ENCODE measurements around the gene PRMT9. TPM values are rescaled to one million over a fixed set of nuclear protein-coding genes. Genes with fewer than 3 reads are reported as not detected.

Gene PRMT9
- total RNA-seq, result 10 to 100 TPM in 2 of 4 donors, 1 to 10 TPM in 2; 7.3 to 14.1 (median 10.5) TPM

- TF ChIP-seq CTCF (IDR thresholded peaks at IDR 0.05; ENCODE audit: low read depth), result no peak
These were observed at the start of gene PRMT9 for GRCh38 chr4:147683717-147684700. PRMT9 (minus strand) TSS chr4:147684163; CDS start chr4:147683987, 176 bp downstream.

GRCh38 chr4:147732518-147733235 is 48.7 kb upstream of the PRMT9 start:
- TF ChIP-seq CTCF (IDR thresholded peaks at IDR 0.05; ENCODE audit: low read depth), result no peak

- TF ChIP-seq CTCF (IDR thresholded peaks at IDR 0.05; ENCODE audit: low read depth), result no peak
These were observed 47.9 kb upstream of the PRMT9 start, which contains the start of gene ARHGAP10 for GRCh38 chr4:147731580-147732517. ARHGAP10 (plus strand) TSS chr4:147732088; CDS start chr4:147732302, 214 bp downstream.

GRCh38 chr4:147730333-147730732 is 46.4 kb upstream of the PRMT9 start:
- TF ChIP-seq CTCF (IDR thresholded peaks at IDR 0.05; ENCODE audit: low read depth), result no peak

- TF ChIP-seq CTCF (IDR thresholded peaks at IDR 0.05; ENCODE audit: low read depth), result no peak
These were observed 43.6 kb upstream of the PRMT9 start for GRCh38 chr4:147727476-147728028.

- no peak for TF ChIP-seq CTCF (IDR thresholded peaks at IDR 0.05; ENCODE audit: low read depth)
These were observed 41.7 kb upstream of the PRMT9 start for GRCh38 chr4:147725673-147726072.
